IMR-90 (cell line): ENCODE data around the gene DAAM2. TPM values are rescaled to one million over a fixed set of nuclear protein-coding genes. Genes with fewer than 3 reads are reported as not detected.

Experiments
- ATAC-seq: fragments of 200-7000 bp; cut with Tn5 transposase; 2 replicates; pipeline ENCODE4 v1.9.1; 2020; ENCODE audit warnings: low read depth, mild to moderate bottlenecking, moderate library complexity
- BruUV-seq: library from RNA; stranded (reverse); fragments of 400-500 nt; replicated peaks from 2 replicates; lab custom pipeline; 2021; lab: Mats Ljungman, UMichigan
- CTCF ChIA-PET: fragments of 300-600 bp; formaldehyde crosslinking; extraction: SDS; loops from one replicate; lab custom pipeline; 2021; ENCODE audit warnings: antibody characterized with exemption; lab: Yijun Ruan, JAX
- POLR2A ChIA-PET: fragments of 300-600 bp; sonication (Branson Sonifier 250); formaldehyde crosslinking; loops from one replicate; lab custom pipeline; 2022; ENCODE audit warnings: antibody characterized with exemption; ENCODE audit not compliant: unreplicated experiment; lab: Charles Lee
- DNase-seq: peaks from one replicate; pipeline ENCODE4 v3.0.0; 2013
- H2AFZ ChIP-seq: replicated peaks from 2 replicates; pipeline ENCODE3; 2013; ENCODE audit warnings: low read length, mild to moderate bottlenecking; ENCODE audit not compliant: poor library complexity
- H2AK5ac ChIP-seq: 2 replicates; pipeline ENCODE4 v1.6.1; 2013; ENCODE audit warnings: low read depth, low read length, inconsistent platforms
- H2AK9ac ChIP-seq: replicated peaks from 2 replicates; pipeline ENCODE3; 2013; ENCODE audit warnings: mild to moderate bottlenecking, low read depth, low read length, moderate library complexity; ENCODE audit not compliant: poor library complexity
- H2BK120ac ChIP-seq: 2 replicates; pipeline ENCODE4 v1.6.1; 2013; ENCODE audit warnings: low read depth, low read length, inconsistent platforms
- H2BK15ac ChIP-seq: 3 replicates; pipeline ENCODE4 v1.6.1; 2013; ENCODE audit warnings: low read depth, low read length, inconsistent platforms
- H2BK20ac ChIP-seq: 2 replicates; pipeline ENCODE4 v1.6.1; 2013; ENCODE audit warnings: low read depth, mild to moderate bottlenecking, inconsistent platforms, low read length, moderate library complexity
- H2BK5ac ChIP-seq: 2 replicates; pipeline ENCODE4 v1.6.1; 2013; ENCODE audit warnings: mild to moderate bottlenecking, low read depth, low read length, inconsistent platforms; ENCODE audit not compliant: poor library complexity, severe bottlenecking
- H3K14ac ChIP-seq: replicated peaks from 2 replicates; pipeline ENCODE4 v1.6.1; 2013; ENCODE audit warnings: low read depth, low read length, inconsistent platforms
- H3K18ac ChIP-seq: 2 replicates; pipeline ENCODE4 v1.6.1; 2013; ENCODE audit warnings: low read depth, low read length, control low read depth
- H3K23ac ChIP-seq: 2 replicates; pipeline ENCODE4 v1.6.1; 2013; ENCODE audit warnings: low read depth, low read length, inconsistent platforms
- H3K27ac ChIP-seq: 2 replicates; pipeline ENCODE4 v1.5.1; 2013; ENCODE audit warnings: mild to moderate bottlenecking, control low read depth, low read length; ENCODE audit not compliant: insufficient read depth
- H3K27me3 ChIP-seq: 2 replicates; pipeline ENCODE4 v1.6.1; 2013; ENCODE audit warnings: low read length; ENCODE audit not compliant: control insufficient read depth, insufficient read depth
- H3K36me3 ChIP-seq: 2 replicates; pipeline ENCODE4 v1.6.1; 2013; ENCODE audit warnings: low read length, mixed read lengths; ENCODE audit not compliant: control insufficient read depth, insufficient read depth
- H3K4ac ChIP-seq: 2 replicates; pipeline ENCODE4 v1.6.1; 2013; ENCODE audit warnings: low read depth, low read length, inconsistent platforms
- H3K4me1 ChIP-seq: 2 replicates; pipeline ENCODE4 v1.6.1; 2013; ENCODE audit warnings: low read length, mixed read lengths; ENCODE audit not compliant: control insufficient read depth, insufficient read depth
- H3K4me2 ChIP-seq: 2 replicates; pipeline ENCODE4 v1.6.1; 2013; ENCODE audit warnings: low read depth, mild to moderate bottlenecking, control low read depth, low read length, moderate library complexity
- H3K4me3 ChIP-seq: 2 replicates; pipeline ENCODE4 v1.5.1; 2013; ENCODE audit warnings: low read depth, mild to moderate bottlenecking, control low read depth, low read length, moderate library complexity; ENCODE audit not compliant: insufficient read depth
- H3K56ac ChIP-seq: 2 replicates; pipeline ENCODE4 v1.6.1; 2013; ENCODE audit warnings: low read length, inconsistent platforms; ENCODE audit not compliant: insufficient read depth; ENCODE audit errors: extremely low read depth
- H3K79me1 ChIP-seq, 2 experiments: 2 replicates each; pipeline ENCODE4 v1.6.1; 2013; ENCODE audit warnings: low read length in 2 of 2, inconsistent platforms in 1 of 2, low read depth in 1 of 2
- H3K9ac ChIP-seq: 2 replicates; pipeline ENCODE4 v1.6.1; 2013; ENCODE audit warnings: low read depth, low read length, control low read depth
- H3K9me1 ChIP-seq: 2 replicates; pipeline ENCODE4 v1.6.1; 2013; ENCODE audit warnings: low read length, inconsistent platforms; ENCODE audit not compliant: insufficient read depth
- H3K9me3 ChIP-seq: 2 replicates; pipeline ENCODE4 v1.6.1; 2013; ENCODE audit warnings: low read length; ENCODE audit not compliant: control insufficient read depth, insufficient read depth
- H4K20me1 ChIP-seq: 2 replicates; pipeline ENCODE4 v1.6.1; 2013; ENCODE audit warnings: low read length, inconsistent platforms; ENCODE audit not compliant: insufficient read depth
- H4K5ac ChIP-seq: 2 replicates; pipeline ENCODE4 v1.6.1; 2013; ENCODE audit warnings: mild to moderate bottlenecking, low read depth, low read length, control low read depth
- H4K8ac ChIP-seq, 2 experiments: 2 replicates each; pipeline ENCODE4 v1.6.1; 2013; ENCODE audit warnings: low read depth in 2 of 2, low read length in 2 of 2, control low read depth in 1 of 2, inconsistent platforms in 1 of 2
- H4K91ac ChIP-seq: 2 replicates; pipeline ENCODE4 v1.6.1; 2013; ENCODE audit warnings: low read depth, low read length, inconsistent platforms; ENCODE audit not compliant: insufficient read depth
- BHLHE40 ChIP-seq: fragments of 150-350 bp; IDR thresholded peaks from 2 replicates; pipeline ENCODE4 v1.6.1; 2016; ENCODE audit warnings: mild to moderate bottlenecking, low read depth, low read length
- CEBPB ChIP-seq: IDR thresholded peaks from 2 replicates; pipeline ENCODE4 v1.6.1; 2012; ENCODE audit warnings: low read depth, low read length, improper control_type of control experiment
- FOS ChIP-seq: fragments of 150-350 bp; IDR thresholded peaks from 2 replicates; pipeline ENCODE4 v1.6.1; 2016; ENCODE audit warnings: low read depth, low read length
- MAFK ChIP-seq: IDR thresholded peaks from 2 replicates; pipeline ENCODE4 v1.6.1; 2012; ENCODE audit warnings: low read depth, low read length, improper control_type of control experiment
- MAZ ChIP-seq: IDR thresholded peaks from 2 replicates; pipeline ENCODE4 v1.6.1; 2012; ENCODE audit warnings: low read depth, mild to moderate bottlenecking, low read length, improper control_type of control experiment, moderate library complexity, borderline replicate concordance
- MXI1 ChIP-seq: IDR thresholded peaks from 2 replicates; pipeline ENCODE4 v1.6.1; 2012; ENCODE audit warnings: low read depth, mild to moderate bottlenecking, low read length, moderate library complexity, borderline replicate concordance
- NFE2L2 ChIP-seq: fragments of 150-350 bp; IDR thresholded peaks from 2 replicates; pipeline ENCODE4 v1.6.1; 2016; ENCODE audit warnings: low read depth, mild to moderate bottlenecking, low read length
- POLR2A ChIP-seq: IDR thresholded peaks from 2 replicates; pipeline ENCODE4 v1.6.1; 2012; ENCODE audit warnings: mild to moderate bottlenecking, low read depth, low read length
- RAD21 ChIP-seq: IDR thresholded peaks from 2 replicates; pipeline ENCODE4 v1.6.1; 2012; ENCODE audit warnings: low read length, improper control_type of control experiment
- RCOR1 ChIP-seq: IDR thresholded peaks from 2 replicates; pipeline ENCODE4 v1.6.1; 2012; ENCODE audit warnings: mild to moderate bottlenecking, low read length, improper control_type of control experiment; ENCODE audit not compliant: insufficient replicate concordance
- RFX5 ChIP-seq: IDR thresholded peaks from 2 replicates; pipeline ENCODE4 v1.8.0; 2012; ENCODE audit warnings: low read depth, mild to moderate bottlenecking, low read length, moderate library complexity
- SMC3 ChIP-seq: fragments of 150-350 bp; IDR thresholded peaks from 2 replicates; pipeline ENCODE4 v1.6.1; 2016; ENCODE audit warnings: low read depth, mild to moderate bottlenecking, antibody characterized with exemption, low read length, moderate library complexity
- WGBS, 2 experiments: methylation state at CpG; one replicate each; pipeline versions ENCODE4 v1.1.5 to v1.1.7; 2013; ENCODE audit warnings: missing lambda C conversion rate in 2 of 2; ENCODE audit not compliant: insufficient read length in 1 of 2; ENCODE audit errors: extremely low coverage in 2 of 2; 5-methylcytosine and 5-hydroxymethylcytosine counted together
- dilution Hi-C: fragments of 300-500 bp; cut with HindIII; formaldehyde crosslinking; loops from one replicate; pipeline ENCODE4 v1.14.3; 2018; ENCODE audit warnings: low sequenced_read_pairs; ENCODE audit not compliant: unreplicated experiment
- in situ Hi-C: fragments of 300-500 bp; cut with MboI; formaldehyde crosslinking; loops from 3 replicates; pipeline ENCODE4 v1.14.3; 2019; ENCODE audit warnings: low sequenced_read_pairs, inconsistent platforms, mixed read lengths
- intact Hi-C: fragments of 100-400 bp; cut with micrococcal nuclease; formaldehyde crosslinking; loops from 2 replicates; pipeline ENCODE4 v1.10.0; 2022
- polyA plus RNA-seq, 3 experiments: library from polyadenylated mRNA; depleted of rRNA; stranded (reverse); fragments of >200 nt; gene quantifications; 2 replicates each; pipeline ENCODE4 v1.2.3, GENCODE V29; 2012; ENCODE audit warnings: low replicate concordance in 1 of 3
- total RNA-seq: library from RNA; depleted of rRNA; stranded (reverse); fragments of >200 nt; gene quantifications from 2 replicates; pipeline ENCODE4 v1.2.3, GENCODE V29; 2012
- TF ChIP-seq, protein P1 (sequence below): fragments of 150-350 bp; IDR thresholded peaks from 2 replicates; pipeline ENCODE4 v1.6.1; 2017; ENCODE audit warnings: mild to moderate bottlenecking, antibody characterized with exemption, low read length, low read depth
- TF ChIP-seq, protein P2 (sequence below): fragments of 150-350 bp; IDR thresholded peaks from 2 replicates; pipeline ENCODE4 v1.6.1; 2016; ENCODE audit warnings: low read depth, mild to moderate bottlenecking, low read length, moderate library complexity, borderline replicate concordance
- TF ChIP-seq, protein P3 (sequence below): conservative IDR thresholded peaks from 2 replicates; pipeline ENCODE4 v1.5.1; 2012; ENCODE audit warnings: mild to moderate bottlenecking, low read depth, low read length, improper control_type of control experiment

Gene DAAM2
- total and polyA plus RNA-seq, 2 of the 4 experiments (the other 2 are of a cell fraction) = 11.2 to 12.9 TPM

DNA sequence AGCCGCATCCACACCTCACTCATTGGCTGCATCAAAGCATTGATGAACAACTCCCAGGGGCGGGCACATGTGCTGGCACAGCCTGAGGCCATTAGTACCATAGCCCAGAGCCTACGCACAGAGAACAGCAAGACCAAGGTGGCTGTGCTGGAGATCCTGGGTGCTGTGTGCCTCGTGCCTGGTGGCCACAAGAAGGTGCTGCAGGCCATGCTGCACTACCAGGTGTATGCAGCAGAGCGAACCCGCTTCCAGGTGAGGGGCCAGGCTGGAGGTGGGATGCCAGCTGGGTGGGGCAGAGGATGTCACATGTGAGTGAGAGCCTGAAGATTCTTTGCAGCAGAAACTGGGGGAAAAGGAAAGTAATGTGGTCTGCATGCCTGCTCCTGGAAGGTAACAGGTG, 75.4 kb downstream of the DAAM2 start:
- Histone ChIP-seq H2AK5ac (no peak overlapping the region), H3K23ac (no peak overlapping the region), H3K14ac (no peak overlapping the region), H4K20me1 (no peaks in the 10 kb centered on the region), H3K36me3 (peaks cover 16% of the 10 kb centered on the region; the same call in 1 of the 2 replicates), H2AK9ac (no peak overlapping the region), H2AFZ (no peak overlapping the region), H4K5ac (no peak overlapping the region), H2BK20ac (no peak overlapping the region), H2BK5ac (no peak overlapping the region), H3K4ac (no peak overlapping the region), H3K9ac (no peak overlapping the region), H3K18ac (no peak overlapping the region), H3K27me3 (no peaks in the 10 kb centered on the region), H3K9me1 (no peaks in the 10 kb centered on the region; the same call in none of the 2 replicates), H3K4me3 (no peak overlapping the region), H3K9me3 (no peaks in the 10 kb centered on the region), H3K4me2 (no peak overlapping the region), H3K56ac (no peak overlapping the region), H2BK120ac (no peak overlapping the region), H4K91ac (no peak overlapping the region), H2BK15ac (no peak overlapping the region), H4K8ac (no peak overlapping the region), H3K4me1 (no peaks in the 10 kb centered on the region), H3K27ac (no peak overlapping the region), H3K79me1 (no peaks in the 10 kb centered on the region)
- in situ Hi-C loops = no loop called here
- DNase-seq (no peak), ATAC-seq (no peak)
- intact Hi-C loops = no loop called here
- dilution Hi-C loops = no loop called here
- WGBS, 2 experiments = 100% methylated on average over 1 of the region's 6 CpGs; no CpG with 5 or more reads in 1 of the 2 experiments
- TF ChIP-seq MAFK = no peak
- no peak for TF ChIP-seq RFX5
- no peak for TF ChIP-seq MXI1
- TF ChIP-seq POLR2A = no peak
- no peak for TF ChIP-seq RAD21
- TF ChIP-seq, protein P1, sequence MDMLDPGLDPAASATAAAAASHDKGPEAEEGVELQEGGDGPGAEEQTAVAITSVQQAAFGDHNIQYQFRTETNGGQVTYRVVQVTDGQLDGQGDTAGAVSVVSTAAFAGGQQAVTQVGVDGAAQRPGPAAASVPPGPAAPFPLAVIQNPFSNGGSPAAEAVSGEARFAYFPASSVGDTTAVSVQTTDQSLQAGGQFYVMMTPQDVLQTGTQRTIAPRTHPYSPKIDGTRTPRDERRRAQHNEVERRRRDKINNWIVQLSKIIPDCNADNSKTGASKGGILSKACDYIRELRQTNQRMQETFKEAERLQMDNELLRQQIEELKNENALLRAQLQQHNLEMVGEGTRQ = no peak
- TF ChIP-seq, protein P2, sequence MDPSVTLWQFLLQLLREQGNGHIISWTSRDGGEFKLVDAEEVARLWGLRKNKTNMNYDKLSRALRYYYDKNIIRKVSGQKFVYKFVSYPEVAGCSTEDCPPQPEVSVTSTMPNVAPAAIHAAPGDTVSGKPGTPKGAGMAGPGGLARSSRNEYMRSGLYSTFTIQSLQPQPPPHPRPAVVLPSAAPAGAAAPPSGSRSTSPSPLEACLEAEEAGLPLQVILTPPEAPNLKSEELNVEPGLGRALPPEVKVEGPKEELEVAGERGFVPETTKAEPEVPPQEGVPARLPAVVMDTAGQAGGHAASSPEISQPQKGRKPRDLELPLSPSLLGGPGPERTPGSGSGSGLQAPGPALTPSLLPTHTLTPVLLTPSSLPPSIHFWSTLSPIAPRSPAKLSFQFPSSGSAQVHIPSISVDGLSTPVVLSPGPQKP = no peak
- TF ChIP-seq MAZ = no peak
- no peak for TF ChIP-seq RCOR1
- no peak for TF ChIP-seq CEBPB
- no peak for TF ChIP-seq SMC3
- TF ChIP-seq BHLHE40 = no peak
- TF ChIP-seq FOS = no peak
- TF ChIP-seq, protein P3, sequence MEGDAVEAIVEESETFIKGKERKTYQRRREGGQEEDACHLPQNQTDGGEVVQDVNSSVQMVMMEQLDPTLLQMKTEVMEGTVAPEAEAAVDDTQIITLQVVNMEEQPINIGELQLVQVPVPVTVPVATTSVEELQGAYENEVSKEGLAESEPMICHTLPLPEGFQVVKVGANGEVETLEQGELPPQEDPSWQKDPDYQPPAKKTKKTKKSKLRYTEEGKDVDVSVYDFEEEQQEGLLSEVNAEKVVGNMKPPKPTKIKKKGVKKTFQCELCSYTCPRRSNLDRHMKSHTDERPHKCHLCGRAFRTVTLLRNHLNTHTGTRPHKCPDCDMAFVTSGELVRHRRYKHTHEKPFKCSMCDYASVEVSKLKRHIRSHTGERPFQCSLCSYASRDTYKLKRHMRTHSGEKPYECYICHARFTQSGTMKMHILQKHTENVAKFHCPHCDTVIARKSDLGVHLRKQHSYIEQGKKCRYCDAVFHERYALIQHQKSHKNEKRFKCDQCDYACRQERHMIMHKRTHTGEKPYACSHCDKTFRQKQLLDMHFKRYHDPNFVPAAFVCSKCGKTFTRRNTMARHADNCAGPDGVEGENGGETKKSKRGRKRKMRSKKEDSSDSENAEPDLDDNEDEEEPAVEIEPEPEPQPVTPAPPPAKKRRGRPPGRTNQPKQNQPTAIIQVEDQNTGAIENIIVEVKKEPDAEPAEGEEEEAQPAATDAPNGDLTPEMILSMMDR = no peak
- no peak for TF ChIP-seq NFE2L2
- POLR2A ChIA-PET = no interaction called here
- CTCF ChIA-PET = interaction anchor here (2.0 kb wide), 1 partner anchor 26 kb away, joined by 18 read pairs; no protein-coding TSS in a partner anchor
- BruUV-seq = no TSS peak
